ENCODE results near the gene SLC6A12.

The SLC6A12 gene

GRCh38 chr12:163406-163986 is 50.5 kb downstream of the SLC6A12 start:
- DNase-seq (ENCODE audit: low read depth): no peak

GRCh38 chr12:162467-163307 is 51.3 kb downstream of the SLC6A12 start:
- DNase-seq (ENCODE audit: low read depth): no peak

- DNase-seq (ENCODE audit: low read depth): no peak
These were observed 52.1 kb downstream of the SLC6A12 start for GRCh38 chr12:161823-162222.

GRCh38 chr12:160858-161257 is 53.1 kb downstream of the SLC6A12 start:
- DNase-seq (ENCODE audit: low read depth): no peak

GRCh38 chr12:159156-159782 is 54.7 kb downstream of the SLC6A12 start:
- DNase-seq (ENCODE audit: low read depth): no peak

GRCh38 chr12:157644-158043 is 56.3 kb downstream of the SLC6A12 start:
- no peak for DNase-seq (ENCODE audit: low read depth)

GRCh38 chr12:156945-157344 is 57.0 kb downstream of the SLC6A12 start:
- no peak for DNase-seq (ENCODE audit: low read depth)

- DNase-seq (ENCODE audit: low read depth): no peak
These were observed 58.3 kb downstream of the SLC6A12 start for GRCh38 chr12:155646-156045.

GRCh38 chr12:155006-155405 is 59.0 kb downstream of the SLC6A12 start:
- no peak for DNase-seq (ENCODE audit: low read depth)

- DNase-seq (ENCODE audit: low read depth): no peak
These were observed 59.9 kb downstream of the SLC6A12 start for GRCh38 chr12:154058-154457.

- no peak for DNase-seq (ENCODE audit: low read depth)
These were observed 60.7 kb downstream of the SLC6A12 start for GRCh38 chr12:153080-153746.

GRCh38 chr12:152440-152839 is 61.5 kb downstream of the SLC6A12 start:
- no peak for DNase-seq (ENCODE audit: low read depth)

- no peak for DNase-seq (ENCODE audit: low read depth)
These were observed 62.4 kb downstream of the SLC6A12 start for GRCh38 chr12:151579-151978.

GRCh38 chr12:148676-149416 is 65.1 kb downstream of the SLC6A12 start:
- no peak for DNase-seq (ENCODE audit: low read depth)

GRCh38 chr12:147242-147641 is 66.7 kb downstream of the SLC6A12 start:
- no peak for DNase-seq (ENCODE audit: low read depth)

- DNase-seq (ENCODE audit: low read depth): no peak
These were observed 68.5 kb downstream of the SLC6A12 start for GRCh38 chr12:145369-145960.

- no peak for DNase-seq (ENCODE audit: low read depth)
These were observed 69.2 kb downstream of the SLC6A12 start for GRCh38 chr12:144650-145284.

- DNase-seq (ENCODE audit: low read depth): no peak
These were observed 69.8 kb downstream of the SLC6A12 start for GRCh38 chr12:143964-144649.

- no peak for DNase-seq (ENCODE audit: low read depth)
These were observed 73.8 kb downstream of the SLC6A12 start for GRCh38 chr12:140162-140561.

All from non-pigmented ciliary epithelial cell (primary cell).